Measurements from ENCODE around the gene B4GALNT4. TPM values are rescaled to one million over a fixed set of nuclear protein-coding genes. Genes with fewer than 3 reads are reported as not detected.
"Not testable (repeated sequence)": the region's sequence is repeated elsewhere in the genome, so short reads cannot be mapped to it uniquely, and the experiment has no call there.

Gene B4GALNT4
- total RNA-seq, 6 experiments from 2014 or later = 0.05 to 0.07 TPM; not detected in 4

- Histone ChIP-seq H3K9me3 (no peaks in the 10 kb centered on the region), H3K27me3 (no peaks in the 10 kb centered on the region), H3K4me3 (peak overlapping the region in 1 of 3 donors; percentile 29), H3K36me3 (no peaks in the 10 kb centered on the region), H3K27ac (peak overlapping the region in 2 of 3 donors; percentile 67), H3K4me1 (peaks cover 0 to 41% (median 18%) of the 10 kb centered on the region in 4 donors)
- peak; percentile 73 to 96 (median 96) for DNase-seq
- intact Hi-C loops (cut with DNase I) = loop anchor here (5.0 to 10.0 kb wide), 3 partner anchors 32 to 115 kb away; partner anchors contain the start of genes ANO9 (in 1 of the 2) and PTDSS2 (in 1 of the 2)
- peak; percentile 53 to 81 (median 74) for ATAC-seq
- 40% methylated on average over 3 of the region's 18 CpGs for WGBS (ENCODE audit: insufficient coverage, low coverage, low lambda C conversion rate, missing lambda C conversion rate)
- peak; percentile 58 for TF ChIP-seq POLR2A (IDR thresholded peaks at IDR 0.05)
- TF ChIP-seq CTCF (IDR thresholded peaks at IDR 0.05) = no peak
These were observed 40.5 kb downstream of the B4GALNT4 start for GRCh38 chr11:409600-410483.

GRCh38 chr11:410711-411110 lies 41.4 kb downstream of the B4GALNT4 start:
- ATAC-seq; H3K27me3 ChIP-seq; H3K36me3 ChIP-seq; intact Hi-C loops (cut with DNase I); DNase-seq; H3K27ac ChIP-seq; H3K9me3 ChIP-seq; H3K4me3 ChIP-seq: not testable (repeated sequence)
- WGBS (ENCODE audit: insufficient coverage, low coverage, low lambda C conversion rate, missing lambda C conversion rate) = 40% methylated on average over 1 of the region's 13 CpGs
- H3K4me1 ChIP-seq = peaks cover 0 to 37% (median 17%) of the 10 kb centered on the region in 4 donors

- H3K27ac ChIP-seq; H3K36me3 ChIP-seq; H3K27me3 ChIP-seq; ATAC-seq; intact Hi-C loops (cut with DNase I); H3K9me3 ChIP-seq; H3K4me3 ChIP-seq: not testable (repeated sequence)
- peaks cover 0 to 31% (median 13%) of the 10 kb centered on the region in 4 donors for H3K4me1 ChIP-seq
- DNase-seq = peak in 2 of 3 donors; percentile 34 to 44
- 70% methylated on average over 2 of the region's 11 CpGs for WGBS (ENCODE audit: insufficient coverage, low coverage, low lambda C conversion rate, missing lambda C conversion rate)
These were observed 42.2 kb downstream of the B4GALNT4 start for GRCh38 chr11:411520-411919.

- whole genome bisulfite sequencing (ENCODE audit: insufficient coverage, low coverage, low lambda C conversion rate, missing lambda C conversion rate) = no CpG with 5 or more reads among the region's 15 CpGs
- Histone ChIP-seq H3K9me3 (no peaks in the 10 kb centered on the region), H3K4me3 (no peak overlapping the region), H3K36me3 (no peaks in the 10 kb centered on the region), H3K4me1 (peaks cover 0 to 31% (median 11%) of the 10 kb centered on the region in 4 donors), H3K27me3 (no peaks in the 10 kb centered on the region), H3K27ac (no peak overlapping the region)
- intact Hi-C loops (cut with DNase I) = no loop called here
- DNase-seq (peak in 1 of 3 donors; percentile 49), ATAC-seq (no peak)
- TF ChIP-seq CTCF (IDR thresholded peaks at IDR 0.05) = no peak
- no peak for TF ChIP-seq POLR2A (IDR thresholded peaks at IDR 0.05)
These were observed 43.4 kb downstream of the B4GALNT4 start for GRCh38 chr11:412641-413119.

- H3K4me3 ChIP-seq = no peak overlapping the region
These were observed 44.1 kb downstream of the B4GALNT4 start for GRCh38 chr11:413120-414081.

More at GRCh38 chr11:413120-414081, 44.1 kb downstream of the B4GALNT4 start:
- H3K27me3 ChIP-seq = no peaks in the 10 kb centered on the region
- H3K27ac ChIP-seq = no peak overlapping the region
- no peak for ATAC-seq
- no peaks in the 10 kb centered on the region for H3K9me3 ChIP-seq
- H3K36me3 ChIP-seq = no peaks in the 10 kb centered on the region
- intact Hi-C loops (cut with DNase I) = no loop called here
- peak in 1 of 3 donors; percentile 37 for DNase-seq
- H3K4me1 ChIP-seq = peaks cover 0 to 24% (median 7%) of the 10 kb centered on the region in 4 donors
- 44% methylated on average over 5 of the region's 14 CpGs for WGBS (ENCODE audit: insufficient coverage, low coverage, low lambda C conversion rate, missing lambda C conversion rate)
- TF ChIP-seq CTCF (IDR thresholded peaks at IDR 0.05) = no peak
- no peak for TF ChIP-seq POLR2A (IDR thresholded peaks at IDR 0.05)
